WTC11 (cell line): Measurements from ENCODE around the gene PMF1. TPM values are rescaled to one million over a fixed set of nuclear protein-coding genes. Genes with fewer than 3 reads are reported as not detected.

Experiments used
- EMX1 ChIP-seq: fragments of 250-450 bp; sonication (Bioruptor Pico); IDR thresholded peaks from 2 replicates; pipeline ENCODE4 v1.8.0; 2021; ENCODE audit warnings: mild to moderate bottlenecking
- ESRRA ChIP-seq: sonication (generic); formaldehyde crosslinking; IDR thresholded peaks from 2 replicates; pipeline ENCODE4 v1.8.1; 2022; ENCODE audit warnings: mild to moderate bottlenecking, missing genetic modification reagents, borderline replicate concordance
- FOXJ3 ChIP-seq: sonication (generic); formaldehyde crosslinking; IDR thresholded peaks from 2 replicates; pipeline ENCODE4 v1.9.0; 2021; ENCODE audit warnings: missing genetic modification reagents, mild to moderate bottlenecking, borderline replicate concordance
- FOXP1 ChIP-seq: sonication (generic); formaldehyde crosslinking; IDR thresholded peaks from 2 replicates; pipeline ENCODE4 v1.8.0; 2022; ENCODE audit warnings: missing genetic modification reagents, mild to moderate bottlenecking, moderate library complexity, borderline replicate concordance
- HMGA2 ChIP-seq: fragments of 250-450 bp; sonication (Bioruptor Pico); IDR thresholded peaks from 2 replicates; pipeline ENCODE4 v1.4.0; 2021; ENCODE audit warnings: mild to moderate bottlenecking, moderate library complexity
- IRF2 ChIP-seq: sonication (generic); formaldehyde crosslinking; IDR thresholded peaks from 2 replicates; pipeline ENCODE4 v1.8.0; 2022; ENCODE audit warnings: low read depth, missing genetic modification reagents, borderline replicate concordance
- MYBL2 ChIP-seq: sonication (generic); formaldehyde crosslinking; IDR thresholded peaks from 2 replicates; pipeline ENCODE4 v1.8.1; 2023; ENCODE audit warnings: mild to moderate bottlenecking, moderate library complexity, missing genetic modification reagents
- NFATC4 ChIP-seq: fragments of 250-450 bp; sonication (Bioruptor Pico); IDR thresholded peaks from 2 replicates; pipeline ENCODE4 v1.9.0; 2021; ENCODE audit warnings: mild to moderate bottlenecking
- NFYB ChIP-seq: sonication (generic); formaldehyde crosslinking; conservative IDR thresholded peaks from 2 replicates; pipeline ENCODE4 v1.8.0; 2022; ENCODE audit warnings: low read depth, missing genetic modification reagents
- NR1H2 ChIP-seq: sonication (generic); formaldehyde crosslinking; IDR thresholded peaks from 2 replicates; pipeline ENCODE4 v1.9.0; 2021; ENCODE audit warnings: mild to moderate bottlenecking, moderate library complexity, missing genetic modification reagents
- NR2C2 ChIP-seq: sonication (generic); formaldehyde crosslinking; IDR thresholded peaks from 2 replicates; pipeline ENCODE4 v1.8.0; 2022; ENCODE audit warnings: mild to moderate bottlenecking, missing genetic modification reagents
- RELA ChIP-seq: sonication (generic); formaldehyde crosslinking; IDR thresholded peaks from 2 replicates; pipeline ENCODE4 v1.8.1; 2022; ENCODE audit warnings: missing genetic modification reagents, mild to moderate bottlenecking, borderline replicate concordance
- SMAD3 ChIP-seq: sonication (generic); formaldehyde crosslinking; IDR thresholded peaks from 2 replicates; pipeline ENCODE4 v1.8.0; 2022; ENCODE audit warnings: missing genetic modification reagents, mild to moderate bottlenecking, borderline replicate concordance
- SP1 ChIP-seq: sonication (generic); formaldehyde crosslinking; conservative IDR thresholded peaks from 2 replicates; pipeline ENCODE4 v1.8.1; 2022; ENCODE audit warnings: missing genetic modification reagents
- TCF7 ChIP-seq: sonication (generic); formaldehyde crosslinking; IDR thresholded peaks from 2 replicates; pipeline ENCODE4 v1.8.0; 2022; ENCODE audit warnings: mild to moderate bottlenecking, low read depth, missing genetic modification reagents, moderate library complexity
- TEAD1 ChIP-seq: sonication (generic); formaldehyde crosslinking; IDR thresholded peaks from 2 replicates; pipeline ENCODE4 v1.8.0; 2022; ENCODE audit warnings: mild to moderate bottlenecking, missing genetic modification reagents
- TP53 ChIP-seq: sonication (generic); formaldehyde crosslinking; IDR thresholded peaks from 2 replicates; pipeline ENCODE4 v1.8.1; 2023; ENCODE audit warnings: mild to moderate bottlenecking, missing genetic modification reagents
- ZNF219 ChIP-seq: sonication (generic); formaldehyde crosslinking; IDR thresholded peaks from 2 replicates; pipeline ENCODE4 v1.8.0; 2023; ENCODE audit warnings: missing genetic modification reagents, mild to moderate bottlenecking, borderline replicate concordance
- ZNF232 ChIP-seq: sonication (generic); formaldehyde crosslinking; IDR thresholded peaks from 2 replicates; pipeline ENCODE4 v1.8.0; 2022; ENCODE audit warnings: mild to moderate bottlenecking, missing genetic modification reagents
- ZNF396 ChIP-seq: fragments of 250-450 bp; sonication (Bioruptor Pico); IDR thresholded peaks from 2 replicates; pipeline ENCODE4 v1.8.0; 2021; ENCODE audit warnings: mild to moderate bottlenecking, moderate library complexity, borderline replicate concordance
- ZNF423 ChIP-seq: fragments of 250-450 bp; sonication (Bioruptor Pico); IDR thresholded peaks from 2 replicates; pipeline ENCODE4 v2.1.2; 2022; ENCODE audit warnings: mild to moderate bottlenecking, moderate library complexity
- ZNF671 ChIP-seq: fragments of 250-450 bp; sonication (Bioruptor Pico); IDR thresholded peaks from 2 replicates; pipeline ENCODE4 v1.8.0; 2021; ENCODE audit warnings: mild to moderate bottlenecking
- total RNA-seq: library from RNA; stranded (reverse); gene quantifications from 3 replicates; pipeline ENCODE4 v1.2.3, GENCODE V29; 2021
- TF ChIP-seq, protein P1 (sequence below): sonication (generic); formaldehyde crosslinking; IDR thresholded peaks from 2 replicates; pipeline ENCODE4 v1.8.1; 2023; ENCODE audit warnings: mild to moderate bottlenecking, missing genetic modification reagents
- TF ChIP-seq, protein P2 (sequence below): sonication (generic); formaldehyde crosslinking; IDR thresholded peaks from 2 replicates; pipeline ENCODE4 v1.8.0; 2022; ENCODE audit warnings: mild to moderate bottlenecking, missing genetic modification reagents
- TF ChIP-seq, protein P3 (sequence below): fragments of 250-450 bp; sonication (Bioruptor Pico); IDR thresholded peaks from 2 replicates; pipeline ENCODE4 v1.9.0; 2021; ENCODE audit warnings: mild to moderate bottlenecking
- TF ChIP-seq, protein P4 (sequence below): sonication (generic); formaldehyde crosslinking; IDR thresholded peaks from 2 replicates; pipeline ENCODE4 v1.8.0; 2023; ENCODE audit warnings: missing genetic modification reagents
- TF ChIP-seq, protein P5 (sequence below): sonication (generic); formaldehyde crosslinking; IDR thresholded peaks from 2 replicates; pipeline ENCODE4 v1.8.0; 2022; ENCODE audit warnings: mild to moderate bottlenecking, missing genetic modification reagents
- TF ChIP-seq, protein P6 (sequence below): sonication (generic); formaldehyde crosslinking; IDR thresholded peaks from 2 replicates; pipeline ENCODE4 v1.8.0; 2022; ENCODE audit warnings: mild to moderate bottlenecking, missing genetic modification reagents
- TF ChIP-seq, protein P7 (sequence below): fragments of 250-450 bp; sonication (Bioruptor Pico); conservative IDR thresholded peaks from 2 replicates; pipeline ENCODE4 v1.9.0; 2021; ENCODE audit warnings: mild to moderate bottlenecking
- TF ChIP-seq, protein P8 (sequence below): sonication (generic); formaldehyde crosslinking; IDR thresholded peaks from 2 replicates; pipeline ENCODE4 v1.8.0; 2022; ENCODE audit warnings: mild to moderate bottlenecking, missing genetic modification reagents

Gene PMF1
- total RNA-seq, 1 experiment from 2014 or later: 129 TPM

DNA sequence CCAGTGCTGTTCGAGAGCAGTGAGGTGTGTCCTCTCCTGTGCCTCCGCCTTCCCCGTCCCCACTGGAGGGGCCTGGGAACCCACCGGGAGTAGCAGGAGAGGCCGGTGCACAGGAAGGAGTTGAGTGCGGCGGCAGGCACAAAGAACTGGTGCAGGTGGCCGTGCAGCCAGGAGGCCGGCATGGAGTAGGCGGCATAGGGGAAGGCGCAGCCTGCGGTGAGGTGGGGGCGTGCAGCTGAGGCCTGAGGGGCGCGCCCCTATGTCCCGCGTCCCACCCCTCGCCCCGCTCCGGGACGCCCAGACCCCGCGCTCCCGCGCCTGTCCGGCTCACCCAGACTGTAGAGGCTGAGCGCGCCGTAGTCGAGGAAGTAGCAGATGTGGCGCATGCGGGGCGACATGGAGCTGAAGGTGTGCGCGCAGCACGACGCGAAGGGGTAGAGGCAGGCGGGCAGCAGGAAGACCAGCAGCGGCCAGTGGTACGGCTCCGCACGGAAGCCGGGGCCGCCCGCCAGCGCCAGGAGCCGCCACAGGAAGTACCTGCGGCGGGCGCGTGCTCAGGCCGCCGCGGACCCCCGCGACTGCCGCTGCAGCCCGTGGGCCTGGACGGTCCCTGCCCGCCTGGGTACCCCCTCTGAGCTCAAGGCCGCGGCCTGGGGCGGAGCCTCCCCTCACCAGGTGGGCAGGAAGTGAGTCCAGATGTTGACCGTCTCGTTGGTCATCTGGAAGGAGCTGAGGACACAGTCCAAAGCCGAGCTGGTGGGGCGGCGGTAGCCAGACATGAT is 32.8 kb downstream of the PMF1 start (continued):
- TF ChIP-seq MYBL2 (peak; percentile 90), ZNF219 (CRISPR knock-in tag) (0 out of 2 replicates have a peak, but pooled peaks have one; percentile 56), TCF7 (CRISPR knock-in tag) (0 out of 2 replicates have a peak, but pooled peaks have one; percentile 47), ZNF232 (no peak), NR2C2 (CRISPR knock-in tag) (no peak), ZNF671 (CRISPR knock-in tag) (no peak; the same call in 1 of the 2 replicates), HMGA2 (CRISPR knock-in tag) (no peak), FOXJ3 (no peak), TEAD1 (CRISPR knock-in tag) (0 out of 2 replicates have a peak, but pooled peaks have one; percentile 77), EMX1 (CRISPR knock-in tag) (peak; percentile 32; the same call in 1 of the 2 replicates), NFATC4 (CRISPR knock-in tag) (no peak), RELA (CRISPR knock-in tag) (no peak), ZNF423 (CRISPR knock-in tag) (no peak), SP1 (CRISPR knock-in tag) (0 out of 2 replicates have a peak, but pooled peaks have one; percentile 55), ESRRA (CRISPR knock-in tag) (no peak), TP53 (CRISPR knock-in tag) (no peak), SMAD3 (CRISPR knock-in tag) (no peak), NR1H2 (CRISPR knock-in tag) (no peak), FOXP1 (no peak), NFYB (0 out of 2 replicates have a peak, but pooled peaks have one; percentile 8), ZNF396 (no peak), IRF2 (no peak)
- TF ChIP-seq, protein P1, sequence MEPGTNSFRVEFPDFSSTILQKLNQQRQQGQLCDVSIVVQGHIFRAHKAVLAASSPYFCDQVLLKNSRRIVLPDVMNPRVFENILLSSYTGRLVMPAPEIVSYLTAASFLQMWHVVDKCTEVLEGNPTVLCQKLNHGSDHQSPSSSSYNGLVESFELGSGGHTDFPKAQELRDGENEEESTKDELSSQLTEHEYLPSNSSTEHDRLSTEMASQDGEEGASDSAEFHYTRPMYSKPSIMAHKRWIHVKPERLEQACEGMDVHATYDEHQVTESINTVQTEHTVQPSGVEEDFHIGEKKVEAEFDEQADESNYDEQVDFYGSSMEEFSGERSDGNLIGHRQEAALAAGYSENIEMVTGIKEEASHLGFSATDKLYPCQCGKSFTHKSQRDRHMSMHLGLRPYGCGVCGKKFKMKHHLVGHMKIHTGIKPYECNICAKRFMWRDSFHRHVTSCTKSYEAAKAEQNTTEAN (CRISPR knock-in tag): no peak
- TF ChIP-seq, protein P2, sequence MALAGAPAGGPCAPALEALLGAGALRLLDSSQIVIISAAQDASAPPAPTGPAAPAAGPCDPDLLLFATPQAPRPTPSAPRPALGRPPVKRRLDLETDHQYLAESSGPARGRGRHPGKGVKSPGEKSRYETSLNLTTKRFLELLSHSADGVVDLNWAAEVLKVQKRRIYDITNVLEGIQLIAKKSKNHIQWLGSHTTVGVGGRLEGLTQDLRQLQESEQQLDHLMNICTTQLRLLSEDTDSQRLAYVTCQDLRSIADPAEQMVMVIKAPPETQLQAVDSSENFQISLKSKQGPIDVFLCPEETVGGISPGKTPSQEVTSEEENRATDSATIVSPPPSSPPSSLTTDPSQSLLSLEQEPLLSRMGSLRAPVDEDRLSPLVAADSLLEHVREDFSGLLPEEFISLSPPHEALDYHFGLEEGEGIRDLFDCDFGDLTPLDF (CRISPR knock-in tag): no peak
- TF ChIP-seq, protein P3, sequence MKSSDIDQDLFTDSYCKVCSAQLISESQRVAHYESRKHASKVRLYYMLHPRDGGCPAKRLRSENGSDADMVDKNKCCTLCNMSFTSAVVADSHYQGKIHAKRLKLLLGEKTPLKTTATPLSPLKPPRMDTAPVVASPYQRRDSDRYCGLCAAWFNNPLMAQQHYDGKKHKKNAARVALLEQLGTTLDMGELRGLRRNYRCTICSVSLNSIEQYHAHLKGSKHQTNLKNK: no peak
- TF ChIP-seq, protein P4, sequence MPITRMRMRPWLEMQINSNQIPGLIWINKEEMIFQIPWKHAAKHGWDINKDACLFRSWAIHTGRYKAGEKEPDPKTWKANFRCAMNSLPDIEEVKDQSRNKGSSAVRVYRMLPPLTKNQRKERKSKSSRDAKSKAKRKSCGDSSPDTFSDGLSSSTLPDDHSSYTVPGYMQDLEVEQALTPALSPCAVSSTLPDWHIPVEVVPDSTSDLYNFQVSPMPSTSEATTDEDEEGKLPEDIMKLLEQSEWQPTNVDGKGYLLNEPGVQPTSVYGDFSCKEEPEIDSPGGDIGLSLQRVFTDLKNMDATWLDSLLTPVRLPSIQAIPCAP (CRISPR knock-in tag): no peak
- TF ChIP-seq, protein P5, sequence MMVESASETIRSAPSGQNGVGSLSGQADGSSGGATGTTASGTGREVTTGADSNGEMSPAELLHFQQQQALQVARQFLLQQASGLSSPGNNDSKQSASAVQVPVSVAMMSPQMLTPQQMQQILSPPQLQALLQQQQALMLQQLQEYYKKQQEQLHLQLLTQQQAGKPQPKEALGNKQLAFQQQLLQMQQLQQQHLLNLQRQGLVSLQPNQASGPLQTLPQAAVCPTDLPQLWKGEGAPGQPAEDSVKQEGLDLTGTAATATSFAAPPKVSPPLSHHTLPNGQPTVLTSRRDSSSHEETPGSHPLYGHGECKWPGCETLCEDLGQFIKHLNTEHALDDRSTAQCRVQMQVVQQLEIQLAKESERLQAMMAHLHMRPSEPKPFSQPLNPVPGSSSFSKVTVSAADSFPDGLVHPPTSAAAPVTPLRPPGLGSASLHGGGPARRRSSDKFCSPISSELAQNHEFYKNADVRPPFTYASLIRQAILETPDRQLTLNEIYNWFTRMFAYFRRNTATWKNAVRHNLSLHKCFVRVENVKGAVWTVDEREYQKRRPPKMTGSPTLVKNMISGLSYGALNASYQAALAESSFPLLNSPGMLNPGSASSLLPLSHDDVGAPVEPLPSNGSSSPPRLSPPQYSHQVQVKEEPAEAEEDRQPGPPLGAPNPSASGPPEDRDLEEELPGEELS: peak; percentile 41; the same call in 1 of the 2 replicates
- TF ChIP-seq, protein P6, sequence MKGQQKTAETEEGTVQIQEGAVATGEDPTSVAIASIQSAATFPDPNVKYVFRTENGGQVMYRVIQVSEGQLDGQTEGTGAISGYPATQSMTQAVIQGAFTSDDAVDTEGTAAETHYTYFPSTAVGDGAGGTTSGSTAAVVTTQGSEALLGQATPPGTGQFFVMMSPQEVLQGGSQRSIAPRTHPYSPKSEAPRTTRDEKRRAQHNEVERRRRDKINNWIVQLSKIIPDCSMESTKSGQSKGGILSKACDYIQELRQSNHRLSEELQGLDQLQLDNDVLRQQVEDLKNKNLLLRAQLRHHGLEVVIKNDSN (CRISPR knock-in tag): peak; percentile 31; the same call in 1 of the 2 replicates
- TF ChIP-seq, protein P7, sequence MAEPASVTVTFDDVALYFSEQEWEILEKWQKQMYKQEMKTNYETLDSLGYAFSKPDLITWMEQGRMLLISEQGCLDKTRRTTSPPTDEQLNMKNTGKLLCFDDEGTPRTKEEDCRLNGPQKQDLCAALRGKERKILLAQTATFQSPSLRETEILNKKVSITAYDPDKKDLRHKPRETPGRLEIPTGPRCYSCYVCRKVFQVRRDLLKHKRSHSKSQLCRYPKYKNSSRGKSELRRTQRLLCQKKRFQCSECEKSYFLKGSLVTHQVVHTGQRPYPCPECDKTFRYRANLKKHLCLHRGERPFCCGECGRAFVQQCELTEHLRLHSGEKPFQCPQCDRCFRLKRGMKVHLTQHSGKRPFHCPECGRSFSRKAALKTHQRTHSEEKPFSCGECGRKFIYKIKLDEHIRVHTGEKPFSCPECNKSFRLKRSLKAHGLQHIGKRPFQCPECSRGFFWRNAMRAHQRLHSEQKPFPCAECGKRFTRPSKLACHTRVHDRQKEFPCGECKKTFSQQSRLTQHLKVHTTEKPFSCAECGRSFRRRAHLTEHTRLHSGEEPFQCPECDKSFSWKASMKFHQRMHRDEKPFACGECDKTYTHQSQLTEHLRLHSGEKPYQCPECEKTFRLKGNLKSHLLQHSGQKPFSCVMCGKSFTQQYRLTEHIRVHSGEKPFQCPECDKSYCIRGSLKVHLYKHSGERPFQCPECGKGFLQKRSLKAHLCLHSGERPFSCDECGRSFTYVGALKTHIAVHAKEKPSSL (CRISPR knock-in tag): no peak
- TF ChIP-seq, protein P8, sequence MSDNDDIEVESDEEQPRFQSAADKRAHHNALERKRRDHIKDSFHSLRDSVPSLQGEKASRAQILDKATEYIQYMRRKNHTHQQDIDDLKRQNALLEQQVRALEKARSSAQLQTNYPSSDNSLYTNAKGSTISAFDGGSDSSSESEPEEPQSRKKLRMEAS (CRISPR knock-in tag): peak; percentile 91
